Measurements from ENCODE around the gene TPO. TPM values are rescaled to one million over a fixed set of nuclear protein-coding genes. Genes with fewer than 3 reads are reported as not detected.

The TPO gene
- total and polyA plus RNA-seq, 2 experiments from 2014 or later: 0.37 TPM; not detected in 1

DNA sequence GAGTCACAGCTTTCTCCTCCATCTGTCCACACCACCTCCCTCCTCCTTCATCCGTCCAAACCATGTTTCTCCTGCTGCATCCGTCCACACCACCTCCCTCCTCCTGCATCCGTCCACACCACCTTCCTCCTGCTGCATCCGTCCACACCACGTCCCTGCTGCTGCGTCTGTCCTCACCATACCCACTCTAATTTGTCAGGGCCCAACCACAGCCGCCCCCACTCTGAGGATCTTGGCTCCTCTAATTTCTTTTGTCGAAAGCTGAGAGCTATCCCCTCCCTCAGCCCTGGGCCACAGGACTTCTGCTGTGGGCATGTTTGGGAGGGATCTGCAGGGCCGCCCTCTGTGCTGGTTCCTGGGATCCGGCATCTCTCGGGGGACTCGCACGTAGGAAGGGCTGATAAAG is 67.4 kb downstream of the TPO start:
- no peaks in the 10 kb centered on the region for H3K27me3 ChIP-seq
- DNase-seq (ENCODE audit: low spot score): no peak
- 89% methylated on average over 13 of the region's 13 CpGs for WGBS (ENCODE audit: low lambda C conversion rate, missing lambda C conversion rate)
- H3K4me1 ChIP-seq (ENCODE audit: insufficient read depth): no peaks in the 10 kb centered on the region
- H3K4me3 ChIP-seq: no peak overlapping the region
- TF ChIP-seq EZH2 (IDR thresholded peaks at IDR 0.05; ENCODE audit: borderline replicate concordance): no peak
- TF ChIP-seq, protein P1, sequence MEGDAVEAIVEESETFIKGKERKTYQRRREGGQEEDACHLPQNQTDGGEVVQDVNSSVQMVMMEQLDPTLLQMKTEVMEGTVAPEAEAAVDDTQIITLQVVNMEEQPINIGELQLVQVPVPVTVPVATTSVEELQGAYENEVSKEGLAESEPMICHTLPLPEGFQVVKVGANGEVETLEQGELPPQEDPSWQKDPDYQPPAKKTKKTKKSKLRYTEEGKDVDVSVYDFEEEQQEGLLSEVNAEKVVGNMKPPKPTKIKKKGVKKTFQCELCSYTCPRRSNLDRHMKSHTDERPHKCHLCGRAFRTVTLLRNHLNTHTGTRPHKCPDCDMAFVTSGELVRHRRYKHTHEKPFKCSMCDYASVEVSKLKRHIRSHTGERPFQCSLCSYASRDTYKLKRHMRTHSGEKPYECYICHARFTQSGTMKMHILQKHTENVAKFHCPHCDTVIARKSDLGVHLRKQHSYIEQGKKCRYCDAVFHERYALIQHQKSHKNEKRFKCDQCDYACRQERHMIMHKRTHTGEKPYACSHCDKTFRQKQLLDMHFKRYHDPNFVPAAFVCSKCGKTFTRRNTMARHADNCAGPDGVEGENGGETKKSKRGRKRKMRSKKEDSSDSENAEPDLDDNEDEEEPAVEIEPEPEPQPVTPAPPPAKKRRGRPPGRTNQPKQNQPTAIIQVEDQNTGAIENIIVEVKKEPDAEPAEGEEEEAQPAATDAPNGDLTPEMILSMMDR (IDR thresholded peaks at IDR 0.05; ENCODE audit: poor library complexity): no peak
- TF ChIP-seq EZH2phosphoT487 (IDR thresholded peaks at IDR 0.05; ENCODE audit: low read depth, severe bottlenecking, unreplicated experiment): no peak
- no peaks in the 10 kb centered on the region for H3K9me2 ChIP-seq (replicated peaks; ENCODE audit: insufficient read depth)
- no peaks in the 10 kb centered on the region for H3K9me3 ChIP-seq (ENCODE audit: low read depth)
- H3K79me2 ChIP-seq: no peaks in the 10 kb centered on the region
- no peak overlapping the region for H2AFZ ChIP-seq
- H3K36me3 ChIP-seq (replicated peaks; ENCODE audit: insufficient read depth, low read depth): no peaks in the 10 kb centered on the region
- H4K20me1 ChIP-seq (ENCODE audit: insufficient read depth, poor library complexity, severe bottlenecking): no peaks in the 10 kb centered on the region
- H3K27ac ChIP-seq: no peak overlapping the region
- H3K4me2 ChIP-seq: no peak overlapping the region

DNA sequence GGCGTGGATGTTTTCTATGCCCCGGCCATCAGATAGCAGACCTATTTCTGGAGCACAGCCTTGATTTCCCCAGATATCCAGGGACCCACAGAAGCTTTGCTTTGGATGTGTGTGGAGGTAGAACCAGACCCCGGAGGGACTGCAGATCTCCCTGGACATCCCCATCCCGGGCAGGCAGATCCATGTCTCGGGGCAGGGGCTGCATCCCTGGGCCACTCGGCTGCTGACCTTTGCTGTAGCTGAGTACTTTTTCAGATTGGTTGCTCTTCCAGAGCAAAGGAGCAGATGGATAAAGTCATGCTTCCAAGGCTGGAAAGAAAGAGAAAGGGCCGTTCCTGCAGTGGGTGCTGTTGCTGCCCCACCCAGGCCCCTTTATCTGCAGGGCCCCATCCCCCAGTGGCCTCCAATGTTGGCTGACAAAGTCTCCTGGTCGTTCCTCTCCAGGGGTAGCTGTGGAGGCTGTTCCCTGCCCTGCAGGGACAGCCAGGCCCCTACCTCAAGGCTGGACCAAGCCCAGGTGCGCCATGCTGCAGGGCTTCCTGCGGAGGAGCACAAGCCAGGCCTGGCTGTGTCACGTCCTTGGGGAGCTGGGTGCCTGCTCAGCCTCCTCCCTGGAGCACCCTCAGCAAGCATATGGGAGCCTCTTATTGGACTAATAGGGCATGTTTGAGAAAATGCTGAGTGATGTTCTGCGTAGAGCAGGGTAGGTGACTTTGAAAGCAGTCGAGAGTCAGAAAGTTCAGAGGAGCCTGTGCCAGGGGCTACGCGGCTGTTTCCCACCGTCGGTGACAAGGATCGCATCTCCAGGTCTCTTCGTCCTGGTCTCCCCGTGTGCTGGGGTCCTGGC is 68.4 kb downstream of the TPO start:
- WGBS (ENCODE audit: low lambda C conversion rate, missing lambda C conversion rate): 89% methylated on average over 19 of the region's 20 CpGs
- Histone ChIP-seq H3K36me3 (replicated peaks; ENCODE audit: insufficient read depth, low read depth) (no peaks in the 10 kb centered on the region), H3K9me2 (replicated peaks; ENCODE audit: insufficient read depth) (no peaks in the 10 kb centered on the region), H3K27ac (no peak overlapping the region), H3K4me1 (ENCODE audit: insufficient read depth) (no peaks in the 10 kb centered on the region), H3K79me2 (no peaks in the 10 kb centered on the region), H4K20me1 (ENCODE audit: insufficient read depth, poor library complexity, severe bottlenecking) (no peaks in the 10 kb centered on the region), H3K9me3 (ENCODE audit: low read depth) (no peaks in the 10 kb centered on the region), H3K4me2 (no peak overlapping the region), H3K27me3 (no peaks in the 10 kb centered on the region), H2AFZ (no peak overlapping the region), H3K4me3 (no peak overlapping the region)
- TF ChIP-seq EZH2phosphoT487 (IDR thresholded peaks at IDR 0.05; ENCODE audit: low read depth, severe bottlenecking, unreplicated experiment): no peak
- no peak for TF ChIP-seq EZH2 (IDR thresholded peaks at IDR 0.05; ENCODE audit: borderline replicate concordance)
- TF ChIP-seq, protein P1 (IDR thresholded peaks at IDR 0.05; ENCODE audit: poor library complexity): no peak
- DNase-seq (ENCODE audit: low spot score): no peak

DNA sequence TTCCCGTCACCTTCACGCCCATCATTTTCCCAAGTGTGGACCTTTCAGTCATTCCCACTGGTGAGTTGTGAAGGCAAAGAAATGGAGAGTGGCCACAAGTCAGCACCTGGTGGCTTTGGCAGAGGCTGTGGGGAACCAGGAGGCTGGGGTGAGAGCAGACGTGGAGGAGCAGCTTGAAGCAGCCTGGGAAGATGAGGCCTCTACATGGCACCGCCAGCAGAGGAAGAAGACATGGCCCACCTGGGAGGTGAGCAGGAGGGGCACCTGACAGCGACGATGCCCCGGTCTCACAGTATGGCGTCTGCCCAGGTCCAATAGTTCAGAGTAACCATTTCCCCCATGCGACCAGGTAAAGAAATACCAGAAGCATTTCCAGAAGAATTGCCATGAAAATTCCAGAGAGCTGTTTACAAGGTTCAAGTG is 69.0 kb downstream of the TPO start:
- Histone ChIP-seq H4K20me1 (ENCODE audit: insufficient read depth, poor library complexity, severe bottlenecking) (no peaks in the 10 kb centered on the region), H3K27ac (no peak overlapping the region), H3K4me2 (no peak overlapping the region), H3K36me3 (replicated peaks; ENCODE audit: insufficient read depth, low read depth) (no peaks in the 10 kb centered on the region), H2AFZ (no peak overlapping the region), H3K9me3 (ENCODE audit: low read depth) (no peaks in the 10 kb centered on the region), H3K9me2 (replicated peaks; ENCODE audit: insufficient read depth) (no peaks in the 10 kb centered on the region), H3K4me3 (no peak overlapping the region), H3K27me3 (no peaks in the 10 kb centered on the region), H3K4me1 (ENCODE audit: insufficient read depth) (no peaks in the 10 kb centered on the region), H3K79me2 (no peaks in the 10 kb centered on the region)
- DNase-seq (ENCODE audit: low spot score): no peak
- 96% methylated on average over 9 of the region's 9 CpGs for WGBS (ENCODE audit: low lambda C conversion rate, missing lambda C conversion rate)
- TF ChIP-seq EZH2 (IDR thresholded peaks at IDR 0.05; ENCODE audit: borderline replicate concordance) (no peak), EZH2phosphoT487 (IDR thresholded peaks at IDR 0.05; ENCODE audit: low read depth, severe bottlenecking, unreplicated experiment) (no peak)
- TF ChIP-seq, protein P1 (IDR thresholded peaks at IDR 0.05; ENCODE audit: poor library complexity): no peak

Measured in hepatocyte (in vitro differentiated cells).